Measurements from ENCODE around the gene COL7A1.

DNA sequence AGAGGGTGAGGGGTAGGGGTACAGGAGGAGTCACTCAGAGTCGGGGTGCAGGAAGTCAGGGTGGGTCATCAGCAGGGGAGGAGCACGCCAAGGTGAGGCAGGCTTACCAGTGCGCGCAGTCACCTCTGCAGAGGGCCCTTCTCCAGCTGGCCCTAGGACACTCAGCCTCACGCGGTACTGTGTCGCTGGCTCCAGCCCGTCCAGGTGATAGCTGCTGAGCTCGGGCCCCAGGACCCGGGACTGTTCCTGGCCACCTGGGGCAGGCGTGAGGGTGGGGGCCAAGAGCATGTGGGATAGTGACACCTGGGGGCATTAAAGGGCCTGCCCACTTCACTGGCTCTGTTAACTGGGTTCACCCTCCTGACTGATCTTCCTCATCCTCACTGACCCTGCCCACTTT lies 7.4 kb downstream of the COL7A1 start:
- TF ChIP-seq EZH2 (IDR thresholded peaks at IDR 0.05; ENCODE audit: borderline replicate concordance, low read length), result no peak
- TF ChIP-seq, protein P1, sequence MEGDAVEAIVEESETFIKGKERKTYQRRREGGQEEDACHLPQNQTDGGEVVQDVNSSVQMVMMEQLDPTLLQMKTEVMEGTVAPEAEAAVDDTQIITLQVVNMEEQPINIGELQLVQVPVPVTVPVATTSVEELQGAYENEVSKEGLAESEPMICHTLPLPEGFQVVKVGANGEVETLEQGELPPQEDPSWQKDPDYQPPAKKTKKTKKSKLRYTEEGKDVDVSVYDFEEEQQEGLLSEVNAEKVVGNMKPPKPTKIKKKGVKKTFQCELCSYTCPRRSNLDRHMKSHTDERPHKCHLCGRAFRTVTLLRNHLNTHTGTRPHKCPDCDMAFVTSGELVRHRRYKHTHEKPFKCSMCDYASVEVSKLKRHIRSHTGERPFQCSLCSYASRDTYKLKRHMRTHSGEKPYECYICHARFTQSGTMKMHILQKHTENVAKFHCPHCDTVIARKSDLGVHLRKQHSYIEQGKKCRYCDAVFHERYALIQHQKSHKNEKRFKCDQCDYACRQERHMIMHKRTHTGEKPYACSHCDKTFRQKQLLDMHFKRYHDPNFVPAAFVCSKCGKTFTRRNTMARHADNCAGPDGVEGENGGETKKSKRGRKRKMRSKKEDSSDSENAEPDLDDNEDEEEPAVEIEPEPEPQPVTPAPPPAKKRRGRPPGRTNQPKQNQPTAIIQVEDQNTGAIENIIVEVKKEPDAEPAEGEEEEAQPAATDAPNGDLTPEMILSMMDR (conservative IDR thresholded peaks at IDR 0.05 in 1 of 2, IDR thresholded peaks at IDR 0.05 in 1 of 2; ENCODE audit: extremely low read depth in 1 of 2, insufficient read depth in 1 of 2, low read depth in 1 of 2, low read length in 2 of 2), result no peak

Data from mammary epithelial cell (primary cell).